IPS-18c (cell line): Measurements from ENCODE around the gene TOMT.
"Not testable (repeated sequence)": the region's sequence is repeated elsewhere in the genome, so short reads cannot be mapped to it uniquely, and the experiment has no call there.

Experiments
- H3K4me3 ChIP-seq: 2 replicates; pipeline ENCODE4 v1.7.0; 2013; ENCODE audit warnings: low read depth, mild to moderate bottlenecking, low read length, moderate library complexity; ENCODE audit not compliant: insufficient read depth
- H3K9me3 ChIP-seq: one replicate; pipeline ENCODE4 v1.6.1; 2013; ENCODE audit warnings: mild to moderate bottlenecking, low read length, moderate library complexity; ENCODE audit not compliant: control insufficient read depth, insufficient read depth

The TOMT gene

GRCh38 chr11:72112978-72113808, 7.5 kb downstream of the TOMT start:
- Histone ChIP-seq H3K4me3 (peak overlapping the region; percentile 86), H3K9me3 (no peaks in the 10 kb centered on the region)

GRCh38 chr11:72114570-72114969, 8.8 kb downstream of the TOMT start:
- Histone ChIP-seq H3K9me3 (no peaks in the 10 kb centered on the region), H3K4me3 (no peak overlapping the region)

GRCh38 chr11:72116019-72116755, 10.5 kb downstream of the TOMT start:
- H3K4me3 ChIP-seq: no peak overlapping the region
- no peaks in the 10 kb centered on the region for H3K9me3 ChIP-seq

GRCh38 chr11:72119198-72119597, 13.5 kb downstream of the TOMT start:
- Histone ChIP-seq H3K9me3 (no peaks in the 10 kb centered on the region), H3K4me3 (no peak overlapping the region)

- no peak overlapping the region for H3K4me3 ChIP-seq
- H3K9me3 ChIP-seq: no peaks in the 10 kb centered on the region
Observed at GRCh38 chr11:72120930-72121329, 15.2 kb downstream of the TOMT start.

- no peak overlapping the region for H3K4me3 ChIP-seq
Observed at GRCh38 chr11:72122607-72123006, 16.9 kb downstream of the TOMT start.

GRCh38 chr11:72123117-72123653, 17.5 kb downstream of the TOMT start:
- Histone ChIP-seq H3K9me3 (no peaks in the 10 kb centered on the region), H3K4me3 (no peak overlapping the region)

More at GRCh38 chr11:72122607-72123006, 16.9 kb downstream of the TOMT start:
- no peaks in the 10 kb centered on the region for H3K9me3 ChIP-seq

GRCh38 chr11:72124046-72124445, 18.3 kb downstream of the TOMT start:
- no peak overlapping the region for H3K4me3 ChIP-seq
- H3K9me3 ChIP-seq: no peaks in the 10 kb centered on the region

- Histone ChIP-seq H3K4me3 (no peak overlapping the region), H3K9me3 (no peaks in the 10 kb centered on the region)
Observed at GRCh38 chr11:72125956-72126355, 20.2 kb downstream of the TOMT start.

GRCh38 chr11:72127923-72128322, 22.2 kb downstream of the TOMT start:
- H3K4me3 ChIP-seq: no peak overlapping the region
- H3K9me3 ChIP-seq: no peaks in the 10 kb centered on the region

- H3K9me3 ChIP-seq: no peaks in the 10 kb centered on the region
- H3K4me3 ChIP-seq: no peak overlapping the region
Observed at GRCh38 chr11:72129381-72129780, 23.7 kb downstream of the TOMT start.

- H3K9me3 ChIP-seq: no peaks in the 10 kb centered on the region
Observed at GRCh38 chr11:72132646-72133045, 26.9 kb downstream of the TOMT start.

GRCh38 chr11:72135473-72135872, 29.7 kb downstream of the TOMT start, which contains the start of gene FOLR3:
FOLR3 (plus strand) TSS chr11:72135725; CDS start chr11:72135953, 228 bp downstream.
- not testable (repeated sequence) for H3K4me3 ChIP-seq, H3K9me3 ChIP-seq

More at GRCh38 chr11:72132646-72133045, 26.9 kb downstream of the TOMT start:
- H3K4me3 ChIP-seq: no peak overlapping the region

- no peaks in the 10 kb centered on the region for H3K9me3 ChIP-seq
- no peak overlapping the region for H3K4me3 ChIP-seq
Observed at GRCh38 chr11:72135891-72136683, 30.4 kb downstream of the TOMT start.

GRCh38 chr11:72136684-72137262, 31.0 kb downstream of the TOMT start:
- Histone ChIP-seq H3K4me3 (no peak overlapping the region), H3K9me3 (no peaks in the 10 kb centered on the region)

- Histone ChIP-seq H3K4me3 (no peak overlapping the region), H3K9me3 (no peaks in the 10 kb centered on the region)
Observed at GRCh38 chr11:72138821-72139390, 33.2 kb downstream of the TOMT start.

GRCh38 chr11:72139500-72139899, 33.8 kb downstream of the TOMT start:
- no peaks in the 10 kb centered on the region for H3K9me3 ChIP-seq
- H3K4me3 ChIP-seq: no peak overlapping the region
